ENCODE measurements around the gene TMEM8B. TPM values are rescaled to one million over a fixed set of nuclear protein-coding genes. Genes with fewer than 3 reads are reported as not detected.
A peak's percentile ranks its signal among the peaks of the same experiment; 100 is the strongest.

The TMEM8B gene
- total RNA-seq, 1 experiment from 2014 or later: 9.3 TPM

DNA sequence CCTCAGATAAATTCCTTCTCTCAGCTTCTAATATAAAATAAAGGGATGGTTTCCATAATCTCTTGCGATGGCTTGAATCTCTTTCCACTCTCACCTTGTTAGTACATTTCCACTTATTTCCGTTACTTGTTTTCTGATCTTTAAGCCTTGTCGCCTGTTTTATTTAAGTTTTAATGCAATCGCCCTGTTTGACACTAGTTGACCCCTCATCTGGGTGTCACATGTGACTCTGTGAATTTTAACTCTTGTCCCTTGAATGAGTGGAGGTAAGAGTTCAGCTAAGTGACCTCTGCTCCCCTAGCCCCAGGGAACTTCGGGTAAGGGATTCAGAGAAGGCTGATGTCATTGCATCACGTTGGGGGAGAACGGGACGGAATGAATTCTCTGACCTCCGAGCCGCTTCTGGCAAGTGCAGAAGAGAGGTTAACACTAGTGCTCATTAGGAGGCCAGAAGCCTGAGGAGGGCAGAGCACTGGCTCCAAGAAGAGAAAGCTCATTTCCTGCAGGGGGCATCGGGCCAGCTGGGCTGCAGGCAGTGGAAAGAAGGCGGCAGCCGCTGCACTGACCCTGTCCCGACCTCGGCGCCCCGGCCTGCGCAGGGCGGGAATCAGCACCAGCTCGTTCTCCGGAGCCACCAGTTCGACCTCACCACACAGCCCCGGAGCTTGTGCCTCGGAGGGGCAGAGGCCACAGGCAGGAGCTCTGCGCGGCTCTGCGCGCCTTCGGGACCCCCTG is 14.8 kb upstream of the TMEM8B start:
- TF ChIP-seq, protein P1, sequence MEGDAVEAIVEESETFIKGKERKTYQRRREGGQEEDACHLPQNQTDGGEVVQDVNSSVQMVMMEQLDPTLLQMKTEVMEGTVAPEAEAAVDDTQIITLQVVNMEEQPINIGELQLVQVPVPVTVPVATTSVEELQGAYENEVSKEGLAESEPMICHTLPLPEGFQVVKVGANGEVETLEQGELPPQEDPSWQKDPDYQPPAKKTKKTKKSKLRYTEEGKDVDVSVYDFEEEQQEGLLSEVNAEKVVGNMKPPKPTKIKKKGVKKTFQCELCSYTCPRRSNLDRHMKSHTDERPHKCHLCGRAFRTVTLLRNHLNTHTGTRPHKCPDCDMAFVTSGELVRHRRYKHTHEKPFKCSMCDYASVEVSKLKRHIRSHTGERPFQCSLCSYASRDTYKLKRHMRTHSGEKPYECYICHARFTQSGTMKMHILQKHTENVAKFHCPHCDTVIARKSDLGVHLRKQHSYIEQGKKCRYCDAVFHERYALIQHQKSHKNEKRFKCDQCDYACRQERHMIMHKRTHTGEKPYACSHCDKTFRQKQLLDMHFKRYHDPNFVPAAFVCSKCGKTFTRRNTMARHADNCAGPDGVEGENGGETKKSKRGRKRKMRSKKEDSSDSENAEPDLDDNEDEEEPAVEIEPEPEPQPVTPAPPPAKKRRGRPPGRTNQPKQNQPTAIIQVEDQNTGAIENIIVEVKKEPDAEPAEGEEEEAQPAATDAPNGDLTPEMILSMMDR (conservative IDR thresholded peaks at IDR 0.05): peak; percentile 56
- Histone ChIP-seq H4K91ac (ENCODE audit: insufficient read length, low read depth, low read length) (no peak overlapping the region), H4K8ac (replicated peaks; ENCODE audit: insufficient read length, low read depth, low read length) (no peak overlapping the region), H3K4ac (ENCODE audit: low read depth, low read length) (no peak overlapping the region; the same call in 1 of the 2 replicates), H3K23ac (ENCODE audit: insufficient read length, low read depth, low read length) (no peak overlapping the region), H3K4me2 (ENCODE audit: insufficient read depth, insufficient read length, low read length) (peak overlapping the region; percentile 55), H3K18ac (ENCODE audit: insufficient read length, low read depth, low read length) (peak overlapping the region; percentile 86), H3K27ac (ENCODE audit: insufficient read length, low read depth, low read length) (peak overlapping the region; percentile 58), H3K4me1 (ENCODE audit: insufficient read depth, low read length) (no peaks in the 10 kb centered on the region), H3K9me3 (ENCODE audit: control insufficient read depth, low read depth, low read length) (no peaks in the 10 kb centered on the region), H3K23me2 (ENCODE audit: insufficient read length, low read depth, low read length, poor library complexity, severe bottlenecking) (peaks cover 9% of the 10 kb centered on the region), H3K56ac (ENCODE audit: insufficient read length, low read depth, low read length) (no peak overlapping the region), H3K79me2 (ENCODE audit: insufficient read depth, low read length) (no peaks in the 10 kb centered on the region), H4K5ac (ENCODE audit: insufficient read length, low read depth, low read length) (no peak overlapping the region), H2AFZ (ENCODE audit: low read length) (no peak overlapping the region), H2BK12ac (ENCODE audit: insufficient read length, low read depth, low read length) (no peak overlapping the region), H2BK15ac (ENCODE audit: low read depth, low read length) (no peak overlapping the region), H2AK5ac (ENCODE audit: insufficient read length, low read length) (no peak overlapping the region), H4K20me1 (ENCODE audit: control insufficient read depth, insufficient read depth, insufficient read length) (no peaks in the 10 kb centered on the region), H3K9ac (ENCODE audit: extremely low read depth, insufficient read length, low read length) (peak overlapping the region; percentile 73), H3K79me1 (ENCODE audit: insufficient read depth, low read depth, low read length, poor library complexity, severe bottlenecking) (no peaks in the 10 kb centered on the region), H3T11ph (ENCODE audit: low read length) (peak overlapping the region; percentile 2), H2BK5ac (ENCODE audit: insufficient read length, low read length) (no peak overlapping the region), H3K27me3 (ENCODE audit: insufficient read depth, low read length) (no peaks in the 10 kb centered on the region), H2BK120ac (ENCODE audit: low read depth, low read length, poor library complexity, severe bottlenecking) (no peak overlapping the region), H2BK20ac (ENCODE audit: low read depth, low read length, poor library complexity, severe bottlenecking) (no peak overlapping the region), H3K14ac (ENCODE audit: insufficient read depth, low read length) (peak overlapping the region; percentile 84)
- Mint-ChIP-seq H3K4me3 (peak overlapping the region; percentile 84 to 92), H3K27ac (peak overlapping the region; percentile 84 to 88 (median 86)), H3K4me1 (peaks cover 20 to 21% of the 10 kb centered on the region in 2 experiments), H3K27me3 (ENCODE audit: low read depth) (peaks cover 12% of the 10 kb centered on the region), H3K36me3 (ENCODE audit: insufficient read depth in 1 of 3, low read depth in 3 of 3) (peaks cover 1 to 8% (median 5%) of the 10 kb centered on the region in 3 experiments; a peak in 4 of 7 replicates), H3K9me3 (no peaks in the 10 kb centered on the region; a peak in 1 of 5 replicates)
- WGBS (ENCODE audit: extremely low coverage, insufficient read length, low lambda C conversion rate): no CpG with 5 or more reads among the region's 29 CpGs
- peak; percentile 85 for DNase-seq
